Breast epithelium (tissue), 4 donors: ENCODE results near the gene APC. TPM values are rescaled to one million over a fixed set of nuclear protein-coding genes. Genes with fewer than 3 reads are reported as not detected.

Experiments used
- DNase-seq, 2 donors: peaks; one replicate each; pipeline ENCODE4 v3.0.0-alpha.2; 2019; ENCODE audit warnings: low spot score in 2 of 2
- H3K27ac ChIP-seq, 2 donors: fragments of 200-600 bp; sonication (generic) in 1 of 2; one replicate each; pipeline ENCODE4 v1.5.1; 2016 to 2019; ENCODE audit warnings: mild to moderate bottlenecking in 1 of 2
- H3K27me3 ChIP-seq, 2 donors: fragments of 200-600 bp; sonication (generic) in 1 of 2; one replicate each; pipeline versions ENCODE4 v1.5.1 to v1.6.0; 2017 to 2019; ENCODE audit warnings: control low read depth in 1 of 2, mild to moderate bottlenecking in 1 of 2
- H3K36me3 ChIP-seq: fragments of 200-600 bp; one replicate; pipeline ENCODE4 v1.5.1; 2019
- H3K4me1 ChIP-seq, 2 donors: fragments of 200-600 bp; sonication (generic); one replicate each; pipeline ENCODE4 v1.5.1; 2016 to 2019; ENCODE audit warnings: control low read depth in 1 of 2
- H3K4me3 ChIP-seq, 3 donors: fragments of 200-600 bp; sonication (generic); 1 replicate in 2 of 3; 2 replicates in 1 of 3; pipeline ENCODE4 v1.5.1; 2016 to 2019; ENCODE audit warnings: mild to moderate bottlenecking in 3 of 3, moderate library complexity in 2 of 3
- H3K9me3 ChIP-seq, 2 donors: fragments of 200-600 bp; sonication (generic) in 1 of 2; one replicate each; pipeline ENCODE4 v1.5.1; 2016 to 2019; ENCODE audit warnings: control low read depth in 1 of 2
- CTCF ChIP-seq, 3 donors: fragments of 450-650 bp; IDR thresholded peaks; one replicate each; pipeline ENCODE4 v1.5.1; 2016 to 2017; ENCODE audit warnings: antibody characterized with exemption in 3 of 3, mild to moderate bottlenecking in 3 of 3, moderate library complexity in 3 of 3
- POLR2A ChIP-seq: fragments of 450-650 bp; IDR thresholded peaks from one replicate; pipeline ENCODE4 v1.6.1; 2016; ENCODE audit warnings: antibody characterized with exemption, mild to moderate bottlenecking, moderate library complexity
- POLR2AphosphoS5 ChIP-seq, 3 donors: sonication (generic); formaldehyde crosslinking; IDR thresholded peaks; one replicate each; pipeline ENCODE4 v1.6.1; 2017; ENCODE audit warnings: antibody characterized with exemption in 3 of 3
- intact Hi-C: fragments of 100-400 bp; cut with DNase I; formaldehyde crosslinking; loops from one replicate; pipeline ENCODE4 v1.15.1; 2023; ENCODE audit warnings: low total_unique reads
- total RNA-seq, 3 donors: library from RNA; depleted of rRNA; stranded (reverse); fragments of >200 nt; gene quantifications; one replicate each; pipeline ENCODE4 v1.1.0, GENCODE V29; 2016

APC gene
- total RNA-seq, 3 donors from 2014 or later: 51.5 to 73.9 (median 65.1) TPM

- intact Hi-C loops: no loop called here
- Histone ChIP-seq H3K4me3 (no peak overlapping the region), H3K27ac (no peak overlapping the region), H3K9me3 (no peaks in the 10 kb centered on the region), H3K27me3 (no peaks in the 10 kb centered on the region), H3K4me1 (no peaks in the 10 kb centered on the region), H3K36me3 (no peaks in the 10 kb centered on the region)
- TF ChIP-seq POLR2A: no peak
- TF ChIP-seq CTCF (IDR thresholded peaks at IDR 0.05): no peak
- no peak for TF ChIP-seq POLR2AphosphoS5 (IDR thresholded peaks at IDR 0.05)
- no peak for DNase-seq
Observed at GRCh38 chr5:112823181-112823580, 85.5 kb downstream of the APC start.

GRCh38 chr5:112823656-112824055, 86.0 kb downstream of the APC start:
- H3K27me3 ChIP-seq: no peaks in the 10 kb centered on the region
- H3K9me3 ChIP-seq: no peaks in the 10 kb centered on the region
- H3K4me1 ChIP-seq: no peaks in the 10 kb centered on the region
- TF ChIP-seq POLR2AphosphoS5 (IDR thresholded peaks at IDR 0.05) (no peak), POLR2A (no peak), CTCF (IDR thresholded peaks at IDR 0.05) (no peak)
- no peak overlapping the region for H3K4me3 ChIP-seq
- intact Hi-C loops: no loop called here
- DNase-seq: no peak
- H3K36me3 ChIP-seq: no peaks in the 10 kb centered on the region
- H3K27ac ChIP-seq: no peak overlapping the region

GRCh38 chr5:112824197-112824596, 86.5 kb downstream of the APC start:
- Histone ChIP-seq H3K4me1 (no peaks in the 10 kb centered on the region), H3K4me3 (no peak overlapping the region), H3K36me3 (no peaks in the 10 kb centered on the region), H3K27ac (no peak overlapping the region), H3K9me3 (no peaks in the 10 kb centered on the region), H3K27me3 (no peaks in the 10 kb centered on the region)
- intact Hi-C loops: no loop called here
- DNase-seq: no peak
- TF ChIP-seq CTCF (IDR thresholded peaks at IDR 0.05): no peak
- no peak for TF ChIP-seq POLR2AphosphoS5 (IDR thresholded peaks at IDR 0.05)
- TF ChIP-seq POLR2A: no peak

GRCh38 chr5:112830378-112830777, 92.7 kb downstream of the APC start:
- no peak for TF ChIP-seq POLR2A
- TF ChIP-seq CTCF (IDR thresholded peaks at IDR 0.05): no peak
- TF ChIP-seq POLR2AphosphoS5 (IDR thresholded peaks at IDR 0.05): no peak
- H3K4me1 ChIP-seq: no peaks in the 10 kb centered on the region
- intact Hi-C loops: no loop called here
- H3K9me3 ChIP-seq: no peaks in the 10 kb centered on the region
- no peaks in the 10 kb centered on the region for H3K27me3 ChIP-seq
- H3K27ac ChIP-seq: no peak overlapping the region
- H3K4me3 ChIP-seq: no peak overlapping the region
- no peaks in the 10 kb centered on the region for H3K36me3 ChIP-seq
- no peak for DNase-seq

- H3K27ac ChIP-seq: no peak overlapping the region
- intact Hi-C loops: no loop called here
- H3K4me1 ChIP-seq: no peaks in the 10 kb centered on the region
- peaks cover 7% of the 10 kb centered on the region for H3K36me3 ChIP-seq
- no peak for DNase-seq
- H3K9me3 ChIP-seq: no peaks in the 10 kb centered on the region
- H3K4me3 ChIP-seq: no peak overlapping the region
- no peak for TF ChIP-seq POLR2AphosphoS5 (IDR thresholded peaks at IDR 0.05)
- TF ChIP-seq CTCF (IDR thresholded peaks at IDR 0.05): no peak
- no peak for TF ChIP-seq POLR2A
- H3K27me3 ChIP-seq: no peaks in the 10 kb centered on the region
Observed at GRCh38 chr5:112833971-112834370, 96.3 kb downstream of the APC start.
